ENCODE measurements around the gene DGKZ. TPM values are rescaled to one million over a fixed set of nuclear protein-coding genes. Genes with fewer than 3 reads are reported as not detected.

Gene DGKZ
- total RNA-seq, 1 donor from 2014 or later, result 78.8 TPM

DNA sequence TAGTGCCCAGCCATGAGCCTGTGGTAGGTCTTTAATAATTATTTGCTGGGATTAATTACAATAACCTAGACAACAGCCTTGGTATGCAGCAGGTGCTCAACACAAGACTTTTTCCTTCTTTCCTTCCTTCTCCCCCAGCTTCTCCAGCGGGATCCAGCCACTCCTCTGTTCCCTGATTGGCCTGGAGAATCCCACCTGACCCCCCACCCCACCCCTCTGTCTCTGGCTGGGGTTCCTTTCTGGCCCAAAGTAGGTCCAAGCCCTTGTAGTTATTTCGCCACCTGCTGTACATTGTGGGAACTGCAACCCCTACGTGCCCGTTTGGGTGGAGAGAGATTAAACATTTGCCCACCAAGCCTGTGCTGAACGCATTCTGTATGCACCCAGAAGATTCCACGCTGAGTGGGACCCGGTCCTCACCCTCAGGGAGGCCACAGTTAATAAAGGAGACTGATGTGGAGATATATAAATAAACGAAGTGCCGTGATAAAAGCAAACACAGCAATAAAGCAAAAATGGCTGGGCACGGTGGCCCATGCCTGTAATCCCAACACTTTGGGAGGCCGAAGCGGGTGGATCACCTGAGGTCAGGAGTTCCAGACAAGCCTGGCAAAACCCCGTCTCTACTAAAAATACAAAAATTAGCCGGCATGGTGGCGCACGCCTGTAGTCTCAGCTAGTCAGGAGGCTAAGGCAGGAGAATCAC lies 32.1 kb upstream of the DGKZ start:
- no peak overlapping the region for H3K4me3 ChIP-seq
- H3K9me3 ChIP-seq, result no peaks in the 10 kb centered on the region
- H3K4me1 ChIP-seq, result no peaks in the 10 kb centered on the region
- intact Hi-C loops (cut with DNase I), result no loop called here
- DNase-seq (ENCODE audit: extremely low spot score in 2 of 2), result no peak
- H3K27me3 ChIP-seq, result no peaks in the 10 kb centered on the region
- H3K36me3 ChIP-seq, result peaks cover 0 to 15% of the 10 kb centered on the region in 2 donors
- H3K27ac ChIP-seq, result no peak overlapping the region
- TF ChIP-seq POLR2A (IDR thresholded peaks at IDR 0.05) (no peak), POLR2AphosphoS5 (IDR thresholded peaks at IDR 0.05; ENCODE audit: insufficient read depth in 1 of 2, low read depth in 1 of 2) (no peak)
- TF ChIP-seq, protein P1, sequence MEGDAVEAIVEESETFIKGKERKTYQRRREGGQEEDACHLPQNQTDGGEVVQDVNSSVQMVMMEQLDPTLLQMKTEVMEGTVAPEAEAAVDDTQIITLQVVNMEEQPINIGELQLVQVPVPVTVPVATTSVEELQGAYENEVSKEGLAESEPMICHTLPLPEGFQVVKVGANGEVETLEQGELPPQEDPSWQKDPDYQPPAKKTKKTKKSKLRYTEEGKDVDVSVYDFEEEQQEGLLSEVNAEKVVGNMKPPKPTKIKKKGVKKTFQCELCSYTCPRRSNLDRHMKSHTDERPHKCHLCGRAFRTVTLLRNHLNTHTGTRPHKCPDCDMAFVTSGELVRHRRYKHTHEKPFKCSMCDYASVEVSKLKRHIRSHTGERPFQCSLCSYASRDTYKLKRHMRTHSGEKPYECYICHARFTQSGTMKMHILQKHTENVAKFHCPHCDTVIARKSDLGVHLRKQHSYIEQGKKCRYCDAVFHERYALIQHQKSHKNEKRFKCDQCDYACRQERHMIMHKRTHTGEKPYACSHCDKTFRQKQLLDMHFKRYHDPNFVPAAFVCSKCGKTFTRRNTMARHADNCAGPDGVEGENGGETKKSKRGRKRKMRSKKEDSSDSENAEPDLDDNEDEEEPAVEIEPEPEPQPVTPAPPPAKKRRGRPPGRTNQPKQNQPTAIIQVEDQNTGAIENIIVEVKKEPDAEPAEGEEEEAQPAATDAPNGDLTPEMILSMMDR (IDR thresholded peaks at IDR 0.05), result peak; percentile 53 to 89 (median 82)

- Histone ChIP-seq H3K27ac (no peak overlapping the region), H3K9me3 (no peaks in the 10 kb centered on the region), H3K4me3 (no peak overlapping the region), H3K36me3 (peaks cover 0 to 15% of the 10 kb centered on the region in 2 donors), H3K4me1 (no peaks in the 10 kb centered on the region), H3K27me3 (no peaks in the 10 kb centered on the region)
- intact Hi-C loops (cut with DNase I), result no loop called here
- DNase-seq (ENCODE audit: extremely low spot score in 2 of 2), result no peak
- TF ChIP-seq, protein P1 (IDR thresholded peaks at IDR 0.05), result no peak
- no peak for TF ChIP-seq POLR2AphosphoS5 (IDR thresholded peaks at IDR 0.05; ENCODE audit: insufficient read depth in 1 of 2, low read depth in 1 of 2)
- no peak for TF ChIP-seq POLR2A (IDR thresholded peaks at IDR 0.05)
Observed at GRCh38 chr11:46315783-46316563, 31.3 kb upstream of the DGKZ start.

DNA sequence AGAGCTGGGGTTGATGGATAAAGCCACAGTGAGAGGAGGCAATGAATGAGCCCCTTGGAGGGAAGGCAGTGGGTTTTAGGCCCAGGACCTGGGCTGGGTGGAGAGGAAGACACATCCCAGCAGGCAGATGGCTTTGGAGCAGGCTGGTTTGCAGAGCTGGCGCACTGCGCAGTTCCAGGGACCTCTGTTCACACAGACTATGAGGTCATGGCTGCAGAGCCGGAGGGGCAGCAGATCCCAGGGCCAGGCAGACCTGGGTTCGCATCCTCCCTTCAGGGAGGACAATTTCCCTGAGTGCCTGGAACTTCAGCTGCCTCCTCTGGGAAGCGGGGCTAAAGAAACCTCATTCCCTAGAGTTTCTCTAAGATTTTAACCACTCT lies 28.2 kb upstream of the DGKZ start:
- DNase-seq (ENCODE audit: extremely low spot score in 2 of 2), result no peak
- no peak overlapping the region for H3K27ac ChIP-seq
- H3K36me3 ChIP-seq, result peaks cover 0 to 9% of the 10 kb centered on the region in 2 donors
- H3K9me3 ChIP-seq, result no peaks in the 10 kb centered on the region
- no peaks in the 10 kb centered on the region for H3K4me1 ChIP-seq
- no peak for TF ChIP-seq POLR2A (IDR thresholded peaks at IDR 0.05)
- TF ChIP-seq, protein P1 (IDR thresholded peaks at IDR 0.05), result no peak
- TF ChIP-seq POLR2AphosphoS5 (IDR thresholded peaks at IDR 0.05; ENCODE audit: insufficient read depth in 1 of 2, low read depth in 1 of 2), result no peak
- H3K4me3 ChIP-seq, result no peak overlapping the region
- intact Hi-C loops (cut with DNase I), result no loop called here
- no peaks in the 10 kb centered on the region for H3K27me3 ChIP-seq

DNA sequence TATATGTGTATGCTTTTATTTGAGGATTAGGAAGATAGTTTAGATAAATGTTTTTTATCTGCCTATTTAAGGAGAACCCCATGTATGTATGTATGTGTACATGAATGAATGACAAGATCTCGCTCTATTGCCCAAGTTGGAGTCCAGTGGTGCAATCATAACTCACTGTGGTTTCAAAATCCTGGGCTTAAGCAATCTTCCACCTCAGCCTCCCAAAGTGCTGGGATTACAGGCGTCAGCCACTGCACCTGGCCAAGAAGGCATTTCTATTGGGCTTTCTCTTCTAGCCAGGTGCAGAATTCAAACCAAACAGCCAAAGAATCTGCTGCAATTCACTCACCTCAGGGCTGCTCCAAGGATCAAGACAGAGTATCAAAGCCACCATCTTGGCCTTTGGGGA lies 25.5 kb upstream of the DGKZ start:
- no peaks in the 10 kb centered on the region for H3K9me3 ChIP-seq
- no peak for DNase-seq (ENCODE audit: extremely low spot score in 2 of 2)
- no peak overlapping the region for H3K27ac ChIP-seq
- intact Hi-C loops (cut with DNase I), result no loop called here
- H3K4me3 ChIP-seq, result no peak overlapping the region
- no peaks in the 10 kb centered on the region for H3K4me1 ChIP-seq
- no peaks in the 10 kb centered on the region for H3K27me3 ChIP-seq
- TF ChIP-seq POLR2AphosphoS5 (IDR thresholded peaks at IDR 0.05; ENCODE audit: insufficient read depth in 1 of 2, low read depth in 1 of 2) (no peak), POLR2A (IDR thresholded peaks at IDR 0.05) (no peak)
- TF ChIP-seq, protein P1 (IDR thresholded peaks at IDR 0.05), result no peak
- H3K36me3 ChIP-seq, result peaks cover 0 to 9% of the 10 kb centered on the region in 2 donors

GRCh38 chr11:46322759-46323158 lies 24.5 kb upstream of the DGKZ start:
- Histone ChIP-seq H3K27me3 (no peaks in the 10 kb centered on the region), H3K4me3 (no peak overlapping the region), H3K36me3 (no peaks in the 10 kb centered on the region), H3K27ac (no peak overlapping the region), H3K4me1 (no peaks in the 10 kb centered on the region), H3K9me3 (no peaks in the 10 kb centered on the region)
- TF ChIP-seq, protein P1 (IDR thresholded peaks at IDR 0.05), result no peak
- TF ChIP-seq POLR2A (IDR thresholded peaks at IDR 0.05) (no peak), POLR2AphosphoS5 (IDR thresholded peaks at IDR 0.05; ENCODE audit: insufficient read depth in 1 of 2, low read depth in 1 of 2) (no peak)
- intact Hi-C loops (cut with DNase I), result no loop called here
- DNase-seq (ENCODE audit: extremely low spot score in 2 of 2), result no peak

Measured in vagina (tissue), 2 donors.